Measurements from ENCODE around the gene SHE. TPM values are rescaled to one million over a fixed set of nuclear protein-coding genes. Genes with fewer than 3 reads are reported as not detected.

Gene SHE
- total and polyA plus RNA-seq, 10 of the 15 experiments (the other 5 are each of a cell fraction or from before 2014, with no cell fraction given) = under 0.01 to 0.05 (median 0.03) TPM; not detected in 3

DNA sequence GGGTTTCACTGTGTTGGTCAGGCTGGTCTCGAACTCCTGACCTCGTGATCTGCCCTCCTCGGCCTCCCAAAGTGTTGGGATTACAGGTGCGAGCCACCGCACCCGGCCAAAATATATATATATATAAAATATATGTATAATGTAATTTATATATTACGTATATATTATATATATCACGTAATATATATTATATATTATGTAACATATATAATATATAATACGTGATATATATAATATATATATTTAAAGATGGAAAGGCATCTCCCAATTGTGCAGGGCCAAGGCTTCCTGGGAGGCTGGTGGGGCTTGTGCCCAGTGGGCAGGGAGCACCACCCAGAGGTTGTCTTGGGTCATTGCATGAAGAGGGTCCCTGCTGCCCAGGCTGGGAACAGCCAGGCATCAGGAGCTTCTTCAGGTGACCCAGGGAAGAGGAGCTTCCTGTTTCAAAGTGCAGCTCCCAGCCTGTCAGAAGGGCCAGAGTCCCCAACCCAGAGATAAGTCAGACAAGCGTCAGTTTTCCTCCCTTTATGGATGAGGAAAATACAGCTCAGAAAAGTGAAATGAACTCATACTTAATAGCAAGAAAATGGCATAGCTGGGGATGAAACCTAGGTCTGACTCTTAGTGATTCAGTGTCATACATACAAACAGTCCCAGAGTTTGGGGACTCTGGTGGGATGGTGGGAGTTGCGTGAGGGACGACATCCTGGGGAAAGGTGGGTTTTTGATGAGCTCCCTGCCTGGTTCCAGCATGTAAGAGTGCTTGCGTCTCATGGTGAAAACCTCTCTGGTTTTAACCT is 44.3 kb upstream of the SHE start:
- TF ChIP-seq YY1 (IDR thresholded peaks at IDR 0.05; ENCODE audit: low read depth, low read length) (peak; percentile 59; the same call in 1 of the 2 replicates), IKZF1 (conservative IDR thresholded peaks at IDR 0.05) (0 out of 2 replicates have a peak, but pooled peaks have one; percentile 23), CREM (IDR thresholded peaks at IDR 0.05; ENCODE audit: low read depth) (no peak), RELA (IDR thresholded peaks at IDR 0.05; ENCODE audit: borderline replicate concordance, partially characterized antibody) (no peak), RFX5 (IDR thresholded peaks at IDR 0.05; ENCODE audit: low read depth, low read length) (no peak), POU2F2 (IDR thresholded peaks at IDR 0.05; ENCODE audit: borderline replicate concordance, low read depth, low read length) (0 out of 3 replicates have a peak, but pooled peaks have one; percentile 24), NRF1 (conservative IDR thresholded peaks at IDR 0.05; ENCODE audit: low read depth, low read length) (no peak), FOXM1 (IDR thresholded peaks at IDR 0.05; ENCODE audit: low read depth, low read length) (0 out of 2 replicates have a peak, but pooled peaks have one; percentile 29), SMC3 (IDR thresholded peaks at IDR 0.05; ENCODE audit: borderline replicate concordance, low read length) (peak; percentile 95), RAD21 (IDR thresholded peaks at IDR 0.05; ENCODE audit: insufficient read depth, low read depth, low read length) (peak; percentile 98)
- TF ChIP-seq, protein P1, sequence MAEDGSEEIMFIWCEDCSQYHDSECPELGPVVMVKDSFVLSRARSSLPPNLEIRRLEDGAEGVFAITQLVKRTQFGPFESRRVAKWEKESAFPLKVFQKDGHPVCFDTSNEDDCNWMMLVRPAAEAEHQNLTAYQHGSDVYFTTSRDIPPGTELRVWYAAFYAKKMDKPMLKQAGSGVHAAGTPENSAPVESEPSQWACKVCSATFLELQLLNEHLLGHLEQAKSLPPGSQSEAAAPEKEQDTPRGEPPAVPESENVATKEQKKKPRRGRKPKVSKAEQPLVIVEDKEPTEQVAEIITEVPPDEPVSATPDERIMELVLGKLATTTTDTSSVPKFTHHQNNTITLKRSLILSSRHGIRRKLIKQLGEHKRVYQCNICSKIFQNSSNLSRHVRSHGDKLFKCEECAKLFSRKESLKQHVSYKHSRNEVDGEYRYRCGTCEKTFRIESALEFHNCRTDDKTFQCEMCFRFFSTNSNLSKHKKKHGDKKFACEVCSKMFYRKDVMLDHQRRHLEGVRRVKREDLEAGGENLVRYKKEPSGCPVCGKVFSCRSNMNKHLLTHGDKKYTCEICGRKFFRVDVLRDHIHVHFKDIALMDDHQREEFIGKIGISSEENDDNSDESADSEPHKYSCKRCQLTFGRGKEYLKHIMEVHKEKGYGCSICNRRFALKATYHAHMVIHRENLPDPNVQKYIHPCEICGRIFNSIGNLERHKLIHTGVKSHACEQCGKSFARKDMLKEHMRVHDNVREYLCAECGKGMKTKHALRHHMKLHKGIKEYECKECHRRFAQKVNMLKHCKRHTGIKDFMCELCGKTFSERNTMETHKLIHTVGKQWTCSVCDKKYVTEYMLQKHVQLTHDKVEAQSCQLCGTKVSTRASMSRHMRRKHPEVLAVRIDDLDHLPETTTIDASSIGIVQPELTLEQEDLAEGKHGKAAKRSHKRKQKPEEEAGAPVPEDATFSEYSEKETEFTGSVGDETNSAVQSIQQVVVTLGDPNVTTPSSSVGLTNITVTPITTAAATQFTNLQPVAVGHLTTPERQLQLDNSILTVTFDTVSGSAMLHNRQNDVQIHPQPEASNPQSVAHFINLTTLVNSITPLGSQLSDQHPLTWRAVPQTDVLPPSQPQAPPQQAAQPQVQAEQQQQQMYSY (CRISPR knock-in tag; IDR thresholded peaks at IDR 0.05) = no peak
- TF ChIP-seq, protein P2, sequence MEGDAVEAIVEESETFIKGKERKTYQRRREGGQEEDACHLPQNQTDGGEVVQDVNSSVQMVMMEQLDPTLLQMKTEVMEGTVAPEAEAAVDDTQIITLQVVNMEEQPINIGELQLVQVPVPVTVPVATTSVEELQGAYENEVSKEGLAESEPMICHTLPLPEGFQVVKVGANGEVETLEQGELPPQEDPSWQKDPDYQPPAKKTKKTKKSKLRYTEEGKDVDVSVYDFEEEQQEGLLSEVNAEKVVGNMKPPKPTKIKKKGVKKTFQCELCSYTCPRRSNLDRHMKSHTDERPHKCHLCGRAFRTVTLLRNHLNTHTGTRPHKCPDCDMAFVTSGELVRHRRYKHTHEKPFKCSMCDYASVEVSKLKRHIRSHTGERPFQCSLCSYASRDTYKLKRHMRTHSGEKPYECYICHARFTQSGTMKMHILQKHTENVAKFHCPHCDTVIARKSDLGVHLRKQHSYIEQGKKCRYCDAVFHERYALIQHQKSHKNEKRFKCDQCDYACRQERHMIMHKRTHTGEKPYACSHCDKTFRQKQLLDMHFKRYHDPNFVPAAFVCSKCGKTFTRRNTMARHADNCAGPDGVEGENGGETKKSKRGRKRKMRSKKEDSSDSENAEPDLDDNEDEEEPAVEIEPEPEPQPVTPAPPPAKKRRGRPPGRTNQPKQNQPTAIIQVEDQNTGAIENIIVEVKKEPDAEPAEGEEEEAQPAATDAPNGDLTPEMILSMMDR (IDR thresholded peaks at IDR 0.05 in 2 of 3, conservative IDR thresholded peaks at IDR 0.05 in 1 of 3; ENCODE audit: control insufficient read depth in 2 of 3, extremely low read depth in 1 of 3, insufficient read depth in 1 of 3, low read depth in 3 of 3, low read length in 3 of 3) = peak; percentile 72 to 86 (median 84)
- no peaks in the 10 kb centered on the region; a peak in 1 of 4 replicates for H3K27me3 ChIP-seq (replicated peaks in 1 of 2; ENCODE audit: control insufficient read depth in 2 of 2, insufficient read depth in 2 of 2, low read length in 1 of 2)
- BruUV-seq (replicated peaks) = no TSS peak
- H3K36me3 ChIP-seq (ENCODE audit: control insufficient read depth in 2 of 2, insufficient read depth in 2 of 2, low read length in 1 of 2) = peaks cover 13 to 29% of the 10 kb centered on the region in 2 experiments
- H3K79me2 ChIP-seq (ENCODE audit: control insufficient read depth, insufficient read depth, low read length) = no peaks in the 10 kb centered on the region; the same call in 1 of the 2 replicates
- no peak overlapping the region for H2AFZ ChIP-seq (ENCODE audit: control insufficient read depth, low read depth, low read length)
- H3K4me3 ChIP-seq = no peak overlapping the region
- in situ Hi-C loops (cut with MboI) (no loop called here), intact Hi-C loops (cut with micrococcal nuclease; ENCODE audit: unreplicated experiment) (loop anchor here (1.0 to 5.0 kb wide), 2 partner anchors 66 to 209 kb away; no protein-coding TSS in a partner anchor)
- H4K20me1 ChIP-seq (ENCODE audit: control insufficient read depth, insufficient read depth) = peaks cover 6% of the 10 kb centered on the region; the same call in 1 of the 2 replicates
- peak; percentile 87 for ATAC-seq
- H3K9me3 ChIP-seq (replicated peaks; ENCODE audit: control insufficient read depth, insufficient read depth, low read length) = no peaks in the 10 kb centered on the region
- SMC1A ChIA-PET (ENCODE audit: uncharacterized antibody, unreplicated experiment) = interaction anchor here (0.6 to 6.9 kb wide), 23 partner anchors 9 to 441 kb away, joined by 3 to 151 read pairs (median 4); partner anchors contain the start of gene UBE2Q1
- peaks cover 15% of the 10 kb centered on the region for H3K4me1 ChIP-seq (ENCODE audit: control insufficient read depth, insufficient read depth, low read length)
- H3K9ac ChIP-seq (ENCODE audit: control insufficient read depth, insufficient read depth, low read length) = no peak overlapping the region
- peak; percentile 13 for DNase-seq (ENCODE audit: low read depth, low spot score)
- 66% methylated on average over 13 of the region's 13 CpGs for WGBS (ENCODE audit: insufficient coverage, insufficient replicate concordance, low lambda C conversion rate, missing lambda C conversion rate)
- POLR2A ChIA-PET = interaction anchor here (1.9 kb wide), 1 partner anchor 66 kb away, joined by 11 read pairs; no protein-coding TSS in a partner anchor
- FAIRE-seq = peak; percentile 7
- no peak overlapping the region for H3K4me2 ChIP-seq (ENCODE audit: control insufficient read depth, insufficient read depth)
- RAD21 ChIA-PET (ENCODE audit: unreplicated experiment) = interaction anchor here (0.7 to 7.0 kb wide), 19 partner anchors 14 to 532 kb away, joined by 3 to 189 read pairs (median 4); partner anchors contain the start of genes EFNA3 and IL6R
- no peak overlapping the region for H3K27ac ChIP-seq (ENCODE audit: control insufficient read depth, insufficient read depth)
- CTCF ChIA-PET = interaction anchor here (0.6 to 6.1 kb wide), 55 partner anchors 9 to 740 kb away, joined by 3 to 302 read pairs (median 4); partner anchors contain the start of gene ATP8B2

All from GM12878 (cell line).